ENCODE measurements around the gene GRIK4.

GRCh38 chr11:120606211-120607010, 94.9 kb downstream of the GRIK4 start:
- no peak for TF ChIP-seq EZH2 (IDR thresholded peaks at IDR 0.05; ENCODE audit: low read depth)
- TF ChIP-seq CTCF (conservative IDR thresholded peaks at IDR 0.05): no peak
